ENCODE measurements around the gene SMYD2.
A peak's percentile ranks its signal among the peaks of the same experiment; 100 is the strongest.

The SMYD2 gene

DNA sequence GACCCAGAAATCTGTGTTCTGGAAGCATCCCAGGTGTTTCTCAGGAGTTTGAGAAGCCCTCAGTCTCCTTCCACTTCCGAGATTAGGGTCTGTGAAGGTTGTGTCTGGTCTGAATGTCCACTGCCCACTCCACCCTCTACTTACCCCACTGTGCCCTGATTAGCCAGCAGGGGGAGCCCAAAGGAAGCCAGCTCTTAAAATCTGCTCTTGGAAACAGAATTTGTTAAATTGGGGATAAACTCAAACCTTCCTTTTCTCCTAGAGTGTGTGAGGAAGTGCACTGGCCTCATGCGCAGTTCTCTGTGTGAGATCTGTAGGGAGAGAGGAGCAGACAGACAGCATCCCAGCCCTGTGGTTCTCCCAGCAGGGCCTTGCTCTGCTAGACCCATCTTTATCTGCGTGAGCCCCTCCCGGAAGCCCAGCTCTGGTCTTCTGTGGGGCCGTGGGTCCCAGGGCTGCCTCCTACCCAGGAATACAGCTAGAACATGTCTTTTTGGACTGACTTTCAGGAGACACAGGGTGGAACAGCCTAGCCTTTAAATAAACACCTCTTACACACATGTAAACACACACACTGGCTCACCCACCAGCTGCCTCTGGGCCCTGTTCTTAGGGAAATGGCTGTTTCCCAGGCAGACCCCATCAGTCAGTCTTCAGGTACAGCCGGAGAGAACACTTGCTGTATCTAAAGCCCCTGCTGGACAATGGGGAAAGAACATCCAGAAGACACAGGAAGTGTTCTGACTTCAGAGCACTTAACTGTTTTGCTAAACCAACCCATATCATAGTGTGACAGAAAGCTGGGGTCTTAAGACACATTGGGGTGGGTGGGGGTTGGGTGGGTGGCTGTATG lies 52.2 kb downstream of the SMYD2 start:
- TF ChIP-seq POLR2AphosphoS5 (IDR thresholded peaks at IDR 0.05; ENCODE audit: low read depth, low read length) (no peak), TAF1 (IDR thresholded peaks at IDR 0.05; ENCODE audit: borderline replicate concordance, low read depth, low read length) (no peak), POLR2A (IDR thresholded peaks at IDR 0.05; ENCODE audit: low read depth, low read length) (no peak)
- FAIRE-seq (peak; percentile 30), DNase-seq (ENCODE audit: insufficient read length) (peak; percentile 24)

DNA sequence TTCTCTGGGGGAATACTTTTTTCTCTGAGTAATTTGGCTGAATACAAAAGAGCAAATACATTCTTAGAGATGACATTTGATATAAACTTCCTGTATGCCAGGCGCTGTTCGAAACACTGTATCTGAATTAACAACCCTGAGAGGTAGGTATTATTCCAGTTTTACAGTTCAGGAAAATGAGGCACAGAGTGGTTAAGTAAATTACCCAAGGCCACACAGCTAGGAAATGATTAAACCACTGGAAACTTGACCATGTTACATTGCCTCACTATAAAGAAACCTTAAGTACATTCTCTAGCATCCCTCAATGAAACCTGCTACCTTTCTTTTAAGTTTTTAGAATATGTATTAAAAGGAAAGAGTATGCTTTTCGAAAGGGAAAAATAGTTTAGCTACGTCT lies 54.6 kb downstream of the SMYD2 start:
- FAIRE-seq (no peak), DNase-seq (ENCODE audit: insufficient read length) (no peak)
- TF ChIP-seq TAF1 (IDR thresholded peaks at IDR 0.05; ENCODE audit: borderline replicate concordance, low read depth, low read length) (no peak), POLR2A (IDR thresholded peaks at IDR 0.05; ENCODE audit: low read depth, low read length) (no peak), POLR2AphosphoS5 (IDR thresholded peaks at IDR 0.05; ENCODE audit: low read depth, low read length) (no peak)

- no peak for DNase-seq (ENCODE audit: insufficient read length)
- TF ChIP-seq POLR2A (IDR thresholded peaks at IDR 0.05; ENCODE audit: low read depth, low read length) (no peak), TAF1 (IDR thresholded peaks at IDR 0.05; ENCODE audit: borderline replicate concordance, low read depth, low read length) (no peak)
- FAIRE-seq, result no peak
Observed at GRCh38 chr1:214337015-214337414, 56.1 kb downstream of the SMYD2 start.

DNA sequence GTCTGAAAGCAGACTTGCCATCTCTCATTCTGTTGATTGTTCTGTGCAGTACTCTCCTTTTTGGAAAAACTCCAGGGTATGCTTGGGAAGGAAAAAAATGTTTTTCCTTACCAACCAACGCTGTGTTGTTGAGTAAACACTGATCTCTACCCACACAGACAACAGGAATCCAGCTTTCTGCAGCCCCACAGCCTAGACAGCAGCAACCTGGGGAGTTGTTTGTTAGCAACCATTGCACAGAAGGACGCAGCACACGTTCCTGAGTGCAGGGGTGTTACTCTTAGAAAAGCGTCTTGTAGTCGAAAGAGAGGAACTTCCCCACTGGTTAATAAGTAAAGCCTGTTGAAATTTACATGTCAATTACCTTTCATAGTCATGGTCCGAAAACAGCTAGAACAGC lies 56.6 kb downstream of the SMYD2 start:
- FAIRE-seq (no peak), DNase-seq (ENCODE audit: insufficient read length) (no peak)
- TF ChIP-seq TAF1 (IDR thresholded peaks at IDR 0.05; ENCODE audit: borderline replicate concordance, low read depth, low read length) (no peak), POLR2AphosphoS5 (IDR thresholded peaks at IDR 0.05; ENCODE audit: low read depth, low read length) (no peak), POLR2A (IDR thresholded peaks at IDR 0.05; ENCODE audit: low read depth, low read length) (no peak)

GRCh38 chr1:214338212-214338611 lies 57.3 kb downstream of the SMYD2 start:
- FAIRE-seq, result no peak

DNA sequence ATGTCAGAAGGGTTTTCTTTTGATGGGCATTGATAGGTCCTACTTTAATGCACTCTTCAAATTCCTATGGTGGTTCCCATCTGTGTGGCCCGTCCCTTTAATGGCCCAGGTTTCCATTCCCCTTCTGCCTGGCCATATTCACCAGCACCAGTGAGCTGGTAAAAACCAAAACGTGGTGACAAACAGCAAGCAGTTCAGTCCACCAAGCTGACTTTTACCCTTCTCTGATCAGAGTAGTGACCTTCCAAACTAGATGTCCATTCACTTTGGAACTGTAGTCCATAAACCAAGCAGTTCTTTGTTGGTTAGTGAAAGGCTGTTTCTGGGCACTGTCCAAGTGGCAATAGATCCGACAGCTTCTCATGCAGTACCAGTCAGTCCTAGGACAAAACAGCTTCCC lies 60.5 kb downstream of the SMYD2 start:
- DNase-seq (ENCODE audit: insufficient read length) (no peak), FAIRE-seq (no peak)
- TF ChIP-seq POLR2A (IDR thresholded peaks at IDR 0.05; ENCODE audit: low read depth, low read length) (no peak), POLR2AphosphoS5 (IDR thresholded peaks at IDR 0.05; ENCODE audit: low read depth, low read length) (no peak), TAF1 (IDR thresholded peaks at IDR 0.05; ENCODE audit: borderline replicate concordance, low read depth, low read length) (no peak)

More at GRCh38 chr1:214338212-214338611, 57.3 kb downstream of the SMYD2 start:
- TF ChIP-seq TAF1 (IDR thresholded peaks at IDR 0.05; ENCODE audit: borderline replicate concordance, low read depth, low read length) (no peak), POLR2A (IDR thresholded peaks at IDR 0.05; ENCODE audit: low read depth, low read length) (no peak), POLR2AphosphoS5 (IDR thresholded peaks at IDR 0.05; ENCODE audit: low read depth, low read length) (no peak)
- DNase-seq (ENCODE audit: insufficient read length), result no peak

DNA sequence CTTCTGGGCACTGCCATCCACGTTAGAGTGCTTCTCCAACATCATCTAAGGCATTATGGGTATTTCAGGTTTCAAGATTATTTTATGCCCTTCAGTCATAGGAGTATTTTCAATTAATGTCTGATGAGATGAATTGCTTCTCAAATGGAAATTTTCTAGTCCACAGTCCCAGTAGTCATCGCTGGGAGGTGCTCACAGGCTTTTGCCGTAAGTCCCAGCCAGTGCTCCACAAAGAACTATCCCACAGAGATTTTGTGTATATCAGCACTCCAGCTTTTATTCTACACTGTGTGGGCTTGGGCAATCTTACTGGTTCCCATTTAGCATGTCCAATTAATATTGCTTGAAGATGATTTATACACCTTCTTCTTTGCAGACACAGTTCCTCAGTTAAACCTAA lies 61.0 kb downstream of the SMYD2 start:
- DNase-seq (ENCODE audit: insufficient read length), result no peak
- TF ChIP-seq POLR2A (IDR thresholded peaks at IDR 0.05; ENCODE audit: low read depth, low read length), result no peak
- no peak for TF ChIP-seq POLR2AphosphoS5 (IDR thresholded peaks at IDR 0.05; ENCODE audit: low read depth, low read length)
- no peak for TF ChIP-seq TAF1 (IDR thresholded peaks at IDR 0.05; ENCODE audit: borderline replicate concordance, low read depth, low read length)
- FAIRE-seq, result no peak

- TF ChIP-seq POLR2A (IDR thresholded peaks at IDR 0.05; ENCODE audit: low read depth, low read length) (no peak), TAF1 (IDR thresholded peaks at IDR 0.05; ENCODE audit: borderline replicate concordance, low read depth, low read length) (no peak), POLR2AphosphoS5 (IDR thresholded peaks at IDR 0.05; ENCODE audit: low read depth, low read length) (no peak)
- FAIRE-seq, result no peak
- no peak for DNase-seq (ENCODE audit: insufficient read length)
Observed at GRCh38 chr1:214342525-214342924, 61.6 kb downstream of the SMYD2 start.

DNA sequence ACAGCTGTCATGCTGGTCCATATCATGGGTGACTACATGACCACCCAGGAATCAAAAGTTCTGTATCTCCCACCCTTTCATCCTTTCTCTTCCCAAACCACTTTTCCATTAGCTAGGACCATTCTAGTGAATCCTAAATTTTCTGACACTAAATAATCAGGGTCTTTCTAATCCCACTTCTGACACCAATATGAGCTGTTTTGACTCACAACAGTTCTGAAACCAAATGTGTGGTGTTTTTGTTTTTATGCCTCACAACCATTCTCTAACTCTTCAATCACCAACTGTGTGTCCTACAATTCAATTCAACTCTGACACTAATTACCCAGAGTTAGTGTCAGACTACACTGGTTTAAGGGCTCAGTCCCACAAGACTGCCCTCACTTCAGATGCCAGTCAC lies 63.9 kb downstream of the SMYD2 start:
- TF ChIP-seq TAF1 (IDR thresholded peaks at IDR 0.05; ENCODE audit: borderline replicate concordance, low read depth, low read length) (no peak), POLR2AphosphoS5 (IDR thresholded peaks at IDR 0.05; ENCODE audit: low read depth, low read length) (no peak), POLR2A (IDR thresholded peaks at IDR 0.05; ENCODE audit: low read depth, low read length) (no peak)
- FAIRE-seq, result no peak
- DNase-seq (ENCODE audit: insufficient read length), result no peak

DNA sequence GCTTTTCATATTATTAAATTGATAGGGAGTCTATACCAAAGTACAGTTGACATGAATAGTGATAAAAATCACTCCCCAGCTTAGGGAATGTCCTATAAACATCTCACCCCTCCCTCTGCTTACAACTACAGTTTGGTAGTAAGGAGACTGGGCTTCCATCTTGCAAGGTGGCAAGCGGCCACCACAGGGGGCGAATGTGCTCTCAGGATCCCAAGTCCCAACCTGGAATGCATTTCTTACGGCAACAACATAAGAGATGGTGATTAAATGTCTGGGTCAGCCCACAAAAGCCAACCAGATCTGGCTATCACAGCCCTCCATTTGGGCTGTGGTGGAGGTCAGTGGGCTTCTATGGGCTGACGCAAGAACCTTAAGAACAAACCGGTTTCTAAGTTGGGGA lies 68.0 kb downstream of the SMYD2 start:
- DNase-seq (ENCODE audit: insufficient read length), result no peak
- TF ChIP-seq TAF1 (IDR thresholded peaks at IDR 0.05; ENCODE audit: borderline replicate concordance, low read depth, low read length), result no peak
- TF ChIP-seq POLR2A (IDR thresholded peaks at IDR 0.05; ENCODE audit: low read depth, low read length), result no peak
- no peak for TF ChIP-seq POLR2AphosphoS5 (IDR thresholded peaks at IDR 0.05; ENCODE audit: low read depth, low read length)
- FAIRE-seq, result no peak

DNA sequence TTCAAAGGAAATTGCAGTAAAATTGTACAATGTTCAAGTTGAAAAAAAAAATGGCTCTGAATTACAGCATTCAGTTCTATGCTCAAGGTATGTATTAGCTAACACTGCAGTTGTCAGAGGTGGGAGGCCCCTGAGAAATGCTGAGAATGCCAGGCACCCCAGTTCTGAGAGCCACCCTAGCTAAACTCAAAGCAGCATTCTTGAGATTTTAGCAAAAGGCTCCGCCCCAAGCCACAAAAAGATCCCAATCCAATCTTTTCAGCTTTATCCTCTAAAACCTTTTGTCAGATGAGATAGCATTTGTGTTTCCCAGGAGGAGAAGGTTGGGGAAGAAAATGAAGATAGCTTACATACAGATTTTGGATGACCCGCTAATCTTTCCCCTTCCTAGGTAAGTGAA lies 68.8 kb downstream of the SMYD2 start:
- FAIRE-seq (no peak), DNase-seq (ENCODE audit: insufficient read length) (no peak)
- no peak for TF ChIP-seq TAF1 (IDR thresholded peaks at IDR 0.05; ENCODE audit: borderline replicate concordance, low read depth, low read length)
- no peak for TF ChIP-seq POLR2A (IDR thresholded peaks at IDR 0.05; ENCODE audit: low read depth, low read length)
- TF ChIP-seq POLR2AphosphoS5 (IDR thresholded peaks at IDR 0.05; ENCODE audit: low read depth, low read length), result no peak

- DNase-seq (ENCODE audit: insufficient read length) (no peak), FAIRE-seq (no peak)
- TF ChIP-seq TAF1 (IDR thresholded peaks at IDR 0.05; ENCODE audit: borderline replicate concordance, low read depth, low read length) (no peak), POLR2A (IDR thresholded peaks at IDR 0.05; ENCODE audit: low read depth, low read length) (no peak), POLR2AphosphoS5 (IDR thresholded peaks at IDR 0.05; ENCODE audit: low read depth, low read length) (no peak)
Observed at GRCh38 chr1:214351551-214352277, 70.8 kb downstream of the SMYD2 start.
